GM12878 (cell line): ENCODE measurements around the gene PXMP4. TPM values are rescaled to one million over a fixed set of nuclear protein-coding genes. Genes with fewer than 3 reads are reported as not detected.

Source experiments
- ATAC-seq: fragments of 200-7000 bp; cut with Tn5 transposase; 3 replicates; pipeline ENCODE4 v1.9.1; 2020; ENCODE audit warnings: mild to moderate bottlenecking, moderate library complexity
- BruUV-seq: library from RNA; stranded (reverse); fragments of 400-500 nt; replicated peaks from 2 replicates; lab custom pipeline; 2021; lab: Mats Ljungman, UMichigan
- CTCF ChIA-PET: fragments of 300-600 bp; sonication (Branson Sonifier 250); formaldehyde crosslinking; extraction: SDS; loops from one replicate; lab custom pipeline; 2021; ENCODE audit warnings: inconsistent platforms; lab: Yijun Ruan, JAX
- POLR2A ChIA-PET: fragments of 350-600 bp; formaldehyde crosslinking; extraction: SDS; loops from one replicate; lab custom pipeline; 2021; ENCODE audit warnings: inconsistent platforms; lab: Charles Lee
- RAD21 ChIA-PET: fragments of 300-600 bp; sonication (Branson Sonifier 250); formaldehyde crosslinking; loops from one replicate; lab custom pipeline; 2023; ENCODE audit warnings: antibody characterized with exemption; ENCODE audit not compliant: unreplicated experiment; lab: Charles Lee
- SMC1A ChIA-PET: fragments of 300-600 bp; sonication (Branson Sonifier 250); formaldehyde crosslinking; loops from one replicate; lab custom pipeline; 2023; ENCODE audit not compliant: unreplicated experiment, uncharacterized antibody; lab: Charles Lee
- DNase-seq: peaks from one replicate; pipeline ENCODE4 v3.0.0-alpha.2; 2011; ENCODE audit warnings: low read depth, low spot score
- FAIRE-seq: peaks from 3 replicates; lab custom pipeline; 2011; peaks lifted over from hg19 to GRCh38; lab: Jason Lieb, UNC
- H2AFZ ChIP-seq: 2 replicates; pipeline ENCODE4 v1.6.0; 2011; ENCODE audit warnings: low read depth, low read length, control low read depth; ENCODE audit not compliant: control insufficient read depth
- H3K27ac ChIP-seq: 2 replicates; pipeline ENCODE4 v1.5.1; 2011; ENCODE audit warnings: control low read depth; ENCODE audit not compliant: control insufficient read depth, insufficient read depth
- H3K27me3 ChIP-seq, 2 experiments: replicated peaks in 1 of 2; 2 replicates each; pipeline versions ENCODE4 v1.6.0 to v1.6.1; 2011; ENCODE audit warnings: low read length in 1 of 2; ENCODE audit not compliant: control insufficient read depth in 2 of 2, insufficient read depth in 2 of 2
- H3K36me3 ChIP-seq, 2 experiments: 2 replicates each; pipeline ENCODE4 v1.5.1; 2011; ENCODE audit warnings: low read length in 1 of 2; ENCODE audit not compliant: control insufficient read depth in 2 of 2, insufficient read depth in 2 of 2
- H3K4me1 ChIP-seq: 2 replicates; pipeline ENCODE4 v1.6.1; 2011; ENCODE audit warnings: mild to moderate bottlenecking, low read length, moderate library complexity, mixed read lengths; ENCODE audit not compliant: control insufficient read depth, insufficient read depth
- H3K4me2 ChIP-seq: 2 replicates; pipeline ENCODE4 v1.6.0; 2011; ENCODE audit warnings: control low read depth; ENCODE audit not compliant: control insufficient read depth, insufficient read depth
- H3K4me3 ChIP-seq: fragments of 200-600 bp; sonication (generic); 2 replicates; pipeline ENCODE4 v1.5.1; 2016
- H3K79me2 ChIP-seq: 2 replicates; pipeline ENCODE4 v1.6.0; 2011; ENCODE audit warnings: low read length; ENCODE audit not compliant: control insufficient read depth, insufficient read depth
- H3K9ac ChIP-seq: 2 replicates; pipeline ENCODE4 v1.8.0; 2011; ENCODE audit warnings: low read length, control low read depth, mixed read lengths; ENCODE audit not compliant: control insufficient read depth, insufficient read depth
- H3K9me3 ChIP-seq: replicated peaks from 3 replicates; pipeline ENCODE4 v1.5.1; 2011; ENCODE audit warnings: mild to moderate bottlenecking, low read length; ENCODE audit not compliant: control insufficient read depth, insufficient read depth
- H4K20me1 ChIP-seq: 2 replicates; pipeline ENCODE4 v1.6.0; 2011; ENCODE audit not compliant: control insufficient read depth, insufficient read depth
- CREB1 ChIP-seq: IDR thresholded peaks from 2 replicates; pipeline ENCODE4 v1.6.1; 2012; ENCODE audit warnings: low read depth, mild to moderate bottlenecking, inconsistent platforms
- DPF2 ChIP-seq: fragments of 450-650 bp; IDR thresholded peaks from 2 replicates; pipeline ENCODE4 v1.6.1; 2017; ENCODE audit warnings: mild to moderate bottlenecking
- HCFC1 ChIP-seq: fragments of 150-350 bp; IDR thresholded peaks from 2 replicates; pipeline ENCODE4 v1.6.1; 2014; ENCODE audit warnings: low read length
- LARP7 ChIP-seq: fragments of 450-650 bp; IDR thresholded peaks from 2 replicates; pipeline ENCODE4 v1.6.1; 2017; ENCODE audit warnings: mild to moderate bottlenecking
- POLR2AphosphoS2 ChIP-seq: IDR thresholded peaks from 2 replicates; pipeline ENCODE4 v1.6.1; 2011; ENCODE audit warnings: low read depth, mild to moderate bottlenecking, low read length, improper control_type of control experiment, moderate library complexity
- WGBS: methylation state at CpG from one replicate; pipeline ENCODE4 v1.1.6; 2016; ENCODE audit warnings: low lambda C conversion rate; ENCODE audit not compliant: insufficient replicate concordance, insufficient coverage; ENCODE audit errors: missing lambda C conversion rate; 5-methylcytosine and 5-hydroxymethylcytosine counted together
- in situ Hi-C: fragments of 300-500 bp; cut with MboI; formaldehyde crosslinking; loops from 9 replicates; pipeline ENCODE4 v1.14.3; 2018; ENCODE audit warnings: mixed read lengths
- intact Hi-C: fragments of 100-400 bp; cut with micrococcal nuclease; formaldehyde crosslinking; loops from one replicate; pipeline ENCODE4 v1.14.2; 2022; ENCODE audit not compliant: unreplicated experiment
- polyA plus RNA-seq, 11 experiments: library from polyadenylated mRNA; depleted of rRNA in 4 of 11; unstranded in 6 of 11; stranded (reverse) in 5 of 11; fragments of >200 nt; fragmentation: Nextera tagmentation in 4 of 11; fragmentation: Illumina TruSeq in 1 of 11; extraction: Ambion mirVana in 4 of 11; extraction: Trizol in 1 of 11; gene quantifications; 1 replicate in 1 of 11; 2 replicates in 10 of 11; pipeline versions ENCODE4 v1.2.1 to v1.2.3, GENCODE V29; 2011 to 2016; ENCODE audit warnings: inconsistent platforms in 2 of 11, missing spikeins in 2 of 11, low read depth in 1 of 11
- total RNA-seq, 4 experiments: library from RNA; depleted of rRNA in 3 of 4; stranded (reverse); fragments of >200 nt in 3 of 4; fragmentation: Illumina TruSeq in 1 of 4; extraction: Trizol in 1 of 4; gene quantifications; 2 replicates each; pipeline versions ENCODE4 v1.2.1 to v1.2.3, GENCODE V29; 2013 to 2021
- TF ChIP-seq, protein P1 (sequence below): IDR thresholded peaks from 2 replicates; pipeline ENCODE4 v1.6.1; 2012; ENCODE audit warnings: improper control_type of control experiment, low read depth, low read length; ENCODE audit not compliant: insufficient replicate concordance
- TF ChIP-seq, protein P2 (sequence below): IDR thresholded peaks from 2 replicates; pipeline ENCODE4 v1.6.1; 2012; ENCODE audit warnings: low read depth, low read length, improper control_type of control experiment

Gene PXMP4
- total and polyA plus RNA-seq, 10 of the 15 experiments (the other 5 are each of a cell fraction or from before 2014, with no cell fraction given), result 3.6 to 19.2 (median 8.6) TPM

DNA sequence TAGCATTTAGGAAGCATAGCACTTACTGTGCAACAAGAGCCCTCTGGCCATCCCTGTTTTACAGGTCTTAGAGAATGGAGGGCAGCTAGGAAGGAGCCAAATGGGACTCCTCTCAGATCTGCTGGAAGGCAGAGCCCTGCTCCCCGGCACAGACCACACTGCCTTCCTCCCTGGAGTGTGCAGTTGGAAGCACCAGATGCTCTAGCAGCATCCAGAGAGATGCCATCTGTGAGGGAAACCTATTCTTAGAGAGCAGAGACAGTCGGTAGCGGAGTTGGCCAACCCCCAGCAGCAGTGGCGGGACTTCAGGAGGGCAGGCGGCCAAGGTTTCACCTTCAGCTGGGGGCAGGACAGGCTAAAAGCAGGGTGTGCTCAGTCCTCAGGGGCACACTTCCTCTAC, 17.2 kb downstream of the PXMP4 start:
- BruUV-seq, result no TSS peak
- intact Hi-C loops, result no loop called here
- Histone ChIP-seq H3K4me1 (no peaks in the 10 kb centered on the region), H3K36me3 (no peaks in the 10 kb centered on the region), H2AFZ (no peak overlapping the region), H3K4me3 (no peak overlapping the region), H3K27me3 (no peaks in the 10 kb centered on the region), H4K20me1 (no peaks in the 10 kb centered on the region), H3K9ac (no peak overlapping the region), H3K79me2 (no peaks in the 10 kb centered on the region), H3K9me3 (no peaks in the 10 kb centered on the region), H3K27ac (no peak overlapping the region), H3K4me2 (no peak overlapping the region)
- ChIA-PET SMC1A (no interaction called here), POLR2A (no interaction called here), RAD21 (no interaction called here), CTCF (no interaction called here)
- FAIRE-seq, result no peak
- in situ Hi-C loops, result no loop called here
- ATAC-seq, result no peak
- no peak for TF ChIP-seq HCFC1
- no peak for TF ChIP-seq CREB1
- no peak for TF ChIP-seq POLR2AphosphoS2
- TF ChIP-seq, protein P1, sequence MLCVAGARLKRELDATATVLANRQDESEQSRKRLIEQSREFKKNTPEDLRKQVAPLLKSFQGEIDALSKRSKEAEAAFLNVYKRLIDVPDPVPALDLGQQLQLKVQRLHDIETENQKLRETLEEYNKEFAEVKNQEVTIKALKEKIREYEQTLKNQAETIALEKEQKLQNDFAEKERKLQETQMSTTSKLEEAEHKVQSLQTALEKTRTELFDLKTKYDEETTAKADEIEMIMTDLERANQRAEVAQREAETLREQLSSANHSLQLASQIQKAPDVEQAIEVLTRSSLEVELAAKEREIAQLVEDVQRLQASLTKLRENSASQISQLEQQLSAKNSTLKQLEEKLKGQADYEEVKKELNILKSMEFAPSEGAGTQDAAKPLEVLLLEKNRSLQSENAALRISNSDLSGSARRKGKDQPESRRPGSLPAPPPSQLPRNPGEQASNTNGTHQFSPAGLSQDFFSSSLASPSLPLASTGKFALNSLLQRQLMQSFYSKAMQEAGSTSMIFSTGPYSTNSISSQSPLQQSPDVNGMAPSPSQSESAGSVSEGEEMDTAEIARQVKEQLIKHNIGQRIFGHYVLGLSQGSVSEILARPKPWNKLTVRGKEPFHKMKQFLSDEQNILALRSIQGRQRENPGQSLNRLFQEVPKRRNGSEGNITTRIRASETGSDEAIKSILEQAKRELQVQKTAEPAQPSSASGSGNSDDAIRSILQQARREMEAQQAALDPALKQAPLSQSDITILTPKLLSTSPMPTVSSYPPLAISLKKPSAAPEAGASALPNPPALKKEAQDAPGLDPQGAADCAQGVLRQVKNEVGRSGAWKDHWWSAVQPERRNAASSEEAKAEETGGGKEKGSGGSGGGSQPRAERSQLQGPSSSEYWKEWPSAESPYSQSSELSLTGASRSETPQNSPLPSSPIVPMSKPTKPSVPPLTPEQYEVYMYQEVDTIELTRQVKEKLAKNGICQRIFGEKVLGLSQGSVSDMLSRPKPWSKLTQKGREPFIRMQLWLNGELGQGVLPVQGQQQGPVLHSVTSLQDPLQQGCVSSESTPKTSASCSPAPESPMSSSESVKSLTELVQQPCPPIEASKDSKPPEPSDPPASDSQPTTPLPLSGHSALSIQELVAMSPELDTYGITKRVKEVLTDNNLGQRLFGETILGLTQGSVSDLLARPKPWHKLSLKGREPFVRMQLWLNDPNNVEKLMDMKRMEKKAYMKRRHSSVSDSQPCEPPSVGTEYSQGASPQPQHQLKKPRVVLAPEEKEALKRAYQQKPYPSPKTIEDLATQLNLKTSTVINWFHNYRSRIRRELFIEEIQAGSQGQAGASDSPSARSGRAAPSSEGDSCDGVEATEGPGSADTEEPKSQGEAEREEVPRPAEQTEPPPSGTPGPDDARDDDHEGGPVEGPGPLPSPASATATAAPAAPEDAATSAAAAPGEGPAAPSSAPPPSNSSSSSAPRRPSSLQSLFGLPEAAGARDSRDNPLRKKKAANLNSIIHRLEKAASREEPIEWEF, result no peak
- TF ChIP-seq, protein P2, sequence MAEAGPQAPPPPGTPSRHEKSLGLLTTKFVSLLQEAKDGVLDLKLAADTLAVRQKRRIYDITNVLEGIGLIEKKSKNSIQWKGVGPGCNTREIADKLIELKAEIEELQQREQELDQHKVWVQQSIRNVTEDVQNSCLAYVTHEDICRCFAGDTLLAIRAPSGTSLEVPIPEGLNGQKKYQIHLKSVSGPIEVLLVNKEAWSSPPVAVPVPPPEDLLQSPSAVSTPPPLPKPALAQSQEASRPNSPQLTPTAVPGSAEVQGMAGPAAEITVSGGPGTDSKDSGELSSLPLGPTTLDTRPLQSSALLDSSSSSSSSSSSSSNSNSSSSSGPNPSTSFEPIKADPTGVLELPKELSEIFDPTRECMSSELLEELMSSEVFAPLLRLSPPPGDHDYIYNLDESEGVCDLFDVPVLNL, result no peak
- TF ChIP-seq LARP7, result no peak
- no peak for TF ChIP-seq DPF2
- no peak for DNase-seq
- 50% methylated on average over 5 of the region's 5 CpGs for WGBS
